Stimulated activated CD8-positive, alpha-beta memory T cell treated with anti-CD3 and anti-CD28 coated beads, Interleukin-4, amount 100 ng/mL, for 1 hour (primary cell): ENCODE data around the gene DAB1.

ENCODE experiments used
- DNase-seq, 2 donors: peaks; one replicate each; pipeline ENCODE4 v3.0.0-alpha.2; 2020; ENCODE audit warnings: low read depth in 2 of 2, low spot score in 1 of 2

The DAB1 gene

GRCh38 chr1:57131701-57132394, 292.0 kb downstream of the DAB1 start:
- no peak for DNase-seq

- no peak for DNase-seq
Observed at GRCh38 chr1:57131257-57131656, 292.6 kb downstream of the DAB1 start.

- no peak for DNase-seq
Observed at GRCh38 chr1:57129865-57130264, 294.0 kb downstream of the DAB1 start.

GRCh38 chr1:57127976-57128375, 295.9 kb downstream of the DAB1 start:
- no peak for DNase-seq

- DNase-seq, result no peak
Observed at GRCh38 chr1:57124768-57125446, 299.0 kb downstream of the DAB1 start.

- DNase-seq, result no peak
Observed at GRCh38 chr1:57124170-57124569, 299.7 kb downstream of the DAB1 start.

GRCh38 chr1:57122031-57122430, 301.8 kb downstream of the DAB1 start:
- no peak for DNase-seq

- DNase-seq, result no peak
Observed at GRCh38 chr1:57118948-57119603, 304.8 kb downstream of the DAB1 start.

- DNase-seq, result no peak
Observed at GRCh38 chr1:57117753-57118152, 306.1 kb downstream of the DAB1 start.

GRCh38 chr1:57116871-57117270, 307.0 kb downstream of the DAB1 start:
- no peak for DNase-seq

- no peak for DNase-seq
Observed at GRCh38 chr1:57115030-57115614, 308.7 kb downstream of the DAB1 start.

- DNase-seq, result no peak
Observed at GRCh38 chr1:57112148-57112547, 311.7 kb downstream of the DAB1 start.

- DNase-seq, result no peak
Observed at GRCh38 chr1:57111175-57111574, 312.7 kb downstream of the DAB1 start.

GRCh38 chr1:57109883-57110282, 314.0 kb downstream of the DAB1 start:
- DNase-seq, result no peak

GRCh38 chr1:57109247-57109646, 314.6 kb downstream of the DAB1 start:
- DNase-seq, result no peak

- DNase-seq, result no peak
Observed at GRCh38 chr1:57106296-57106695, 317.6 kb downstream of the DAB1 start.

GRCh38 chr1:57102561-57103326, 321.1 kb downstream of the DAB1 start:
- no peak for DNase-seq

- no peak for DNase-seq
Observed at GRCh38 chr1:57101209-57101608, 322.7 kb downstream of the DAB1 start.

- no peak for DNase-seq
Observed at GRCh38 chr1:57094749-57095148, 329.1 kb downstream of the DAB1 start.

GRCh38 chr1:57093122-57093521, 330.7 kb downstream of the DAB1 start:
- no peak for DNase-seq

- DNase-seq, result no peak
Observed at GRCh38 chr1:57091642-57092041, 332.2 kb downstream of the DAB1 start.
